Liver (tissue), 9 donors: ENCODE results near the gene CAMP. TPM values are rescaled to one million over a fixed set of nuclear protein-coding genes. Genes with fewer than 3 reads are reported as not detected.

Source experiments
- DNase-seq: peaks from one replicate; pipeline ENCODE4 v3.0.0-alpha.2; 2017; ENCODE audit warnings: low spot score
- H3K27ac ChIP-seq, 2 donors: one replicate each; pipeline ENCODE4 v1.7.0; 2013; ENCODE audit warnings: inconsistent platforms in 2 of 2, low read length in 2 of 2, control low read depth in 1 of 2, low read depth in 1 of 2, mild to moderate bottlenecking in 1 of 2
- H3K27me3 ChIP-seq, 4 donors: one replicate each; pipeline versions ENCODE4 v1.6.1 to v1.7.0; 2013; ENCODE audit warnings: low read length in 3 of 4, inconsistent platforms in 1 of 4, mild to moderate bottlenecking in 1 of 4, moderate library complexity in 1 of 4; ENCODE audit not compliant: control insufficient read depth in 4 of 4, insufficient read depth in 4 of 4
- H3K36me3 ChIP-seq, 4 donors: one replicate each; pipeline versions ENCODE4 v1.6.1 to v1.7.0; 2013; ENCODE audit warnings: low read length in 3 of 4, mild to moderate bottlenecking in 3 of 4, low read depth in 1 of 4, moderate library complexity in 1 of 4; ENCODE audit not compliant: control insufficient read depth in 4 of 4, insufficient read depth in 3 of 4
- H3K4me1 ChIP-seq, 4 donors: one replicate each; pipeline versions ENCODE4 v1.6.1 to v1.7.0; 2013; ENCODE audit warnings: low read length in 3 of 4, mild to moderate bottlenecking in 3 of 4, moderate library complexity in 1 of 4; ENCODE audit not compliant: control insufficient read depth in 4 of 4, insufficient read depth in 4 of 4
- H3K4me3 ChIP-seq, 3 donors: one replicate each; pipeline versions ENCODE4 v1.6.1 to v1.7.0; 2013; ENCODE audit warnings: low read length in 3 of 3, control low read depth in 1 of 3, low read depth in 1 of 3, mild to moderate bottlenecking in 1 of 3
- H3K9ac ChIP-seq, 2 donors: one replicate each; pipeline ENCODE4 v1.7.0; 2013; ENCODE audit warnings: low read length in 2 of 2, mild to moderate bottlenecking in 2 of 2, moderate library complexity in 2 of 2, control low read depth in 1 of 2, low read depth in 1 of 2
- H3K9me3 ChIP-seq, 4 donors: one replicate each; pipeline versions ENCODE4 v1.6.1 to v1.7.0; 2013; ENCODE audit warnings: low read length in 3 of 4; ENCODE audit not compliant: control insufficient read depth in 4 of 4
- ATF3 ChIP-seq: IDR thresholded peaks from 2 replicates; pipeline ENCODE4 v1.6.1; 2016; ENCODE audit warnings: antibody characterized with exemption
- CTCF ChIP-seq: fragments of 150-350 bp; IDR thresholded peaks from 2 replicates; pipeline ENCODE4 v1.5.1; 2017; ENCODE audit warnings: improper control_type of control experiment, low read depth, low read length; ENCODE audit not compliant: missing input control
- EGR1 ChIP-seq, 2 donors: IDR thresholded peaks; 2 replicates each; pipeline ENCODE4 v1.6.1; 2016 to 2018; ENCODE audit warnings: antibody characterized with exemption in 2 of 2, low read depth in 2 of 2
- FOXA1 ChIP-seq: IDR thresholded peaks from 2 replicates; pipeline ENCODE4 v1.6.1; 2016; ENCODE audit warnings: antibody characterized with exemption
- FOXA2 ChIP-seq: IDR thresholded peaks from 2 replicates; pipeline ENCODE4 v1.6.1; 2016; ENCODE audit warnings: antibody characterized with exemption
- GABPA ChIP-seq, 2 donors: IDR thresholded peaks in 1 of 2; conservative IDR thresholded peaks in 1 of 2; 2 replicates each; pipeline ENCODE4 v1.6.1; 2016; ENCODE audit warnings: antibody characterized with exemption in 2 of 2, mild to moderate bottlenecking in 1 of 2, moderate library complexity in 1 of 2
- HNF4A ChIP-seq, 2 donors: conservative IDR thresholded peaks; 2 replicates each; pipeline ENCODE4 v1.6.1; 2016; ENCODE audit warnings: antibody characterized with exemption in 2 of 2, mild to moderate bottlenecking in 2 of 2
- HNF4G ChIP-seq: IDR thresholded peaks from 2 replicates; pipeline ENCODE4 v1.6.1; 2016; ENCODE audit warnings: antibody characterized with exemption
- JUND ChIP-seq, 2 donors: IDR thresholded peaks; 2 replicates each; pipeline ENCODE4 v1.6.1; 2016; ENCODE audit warnings: antibody characterized with exemption in 2 of 2
- MAX ChIP-seq: IDR thresholded peaks from 2 replicates; pipeline ENCODE4 v1.6.1; 2016; ENCODE audit warnings: antibody characterized with exemption
- NR2F2 ChIP-seq: IDR thresholded peaks from 2 replicates; pipeline ENCODE4 v1.6.1; 2016; ENCODE audit warnings: antibody characterized with exemption
- RAD21 ChIP-seq, 2 donors: IDR thresholded peaks; 2 replicates each; pipeline ENCODE4 v1.6.1; 2016; ENCODE audit warnings: antibody characterized with exemption in 2 of 2, mild to moderate bottlenecking in 2 of 2
- REST ChIP-seq: IDR thresholded peaks from 2 replicates; pipeline ENCODE4 v1.6.1; 2016; ENCODE audit warnings: antibody characterized with exemption, mild to moderate bottlenecking
- RXRA ChIP-seq, 2 donors: IDR thresholded peaks; 2 replicates each; pipeline ENCODE4 v1.6.1; 2017 to 2018; ENCODE audit warnings: antibody characterized with exemption in 2 of 2, mild to moderate bottlenecking in 1 of 2
- SP1 ChIP-seq: IDR thresholded peaks from 2 replicates; pipeline ENCODE4 v1.6.1; 2018; ENCODE audit warnings: antibody characterized with exemption, mild to moderate bottlenecking
- TAF1 ChIP-seq: conservative IDR thresholded peaks from 2 replicates; pipeline ENCODE4 v1.6.1; 2016; ENCODE audit warnings: antibody characterized with exemption, mild to moderate bottlenecking
- YY1 ChIP-seq: IDR thresholded peaks from 2 replicates; pipeline ENCODE4 v1.6.1; 2016; ENCODE audit warnings: antibody characterized with exemption, mild to moderate bottlenecking
- ZBTB33 ChIP-seq: IDR thresholded peaks from 2 replicates; pipeline ENCODE4 v1.6.1; 2016; ENCODE audit warnings: antibody characterized with exemption
- WGBS: extraction: QIAGEN DNeasy Blood & Tissue Kit; methylation state at CpG from one replicate; pipeline ENCODE4 v1.1.7; 2013; 5-methylcytosine and 5-hydroxymethylcytosine counted together
- polyA plus RNA-seq, 2 donors: library from polyadenylated mRNA; stranded (reverse) in 1 of 2; unstranded in 1 of 2; fragments of 200-250 nt in 1 of 2; fragments of >200 nt in 1 of 2; fragmentation: Nextera tagmentation in 1 of 2; extraction: Ambion mirVana in 1 of 2; gene quantifications; one replicate each; pipeline versions ENCODE4 v1.2.1 to v1.2.3, GENCODE V29; 2013 to 2015
- total RNA-seq, 2 donors: library from RNA; depleted of rRNA; stranded (reverse); fragments of >200 nt; gene quantifications; one replicate each; pipeline ENCODE4 v1.2.3, GENCODE V29; 2014
- donor health status: healthy.
- donor health status: healthy.
- donor health status: healthy.
- donor health status: healthy.
- donor health status: healthy.

CAMP gene
- total and polyA plus RNA-seq, 4 donors, result 0.25 to 3.2 (median 0.62) TPM; not detected in 1

- H3K27me3 ChIP-seq, result no peaks in the 10 kb centered on the region
- TF ChIP-seq MAX (no peak), GABPA (IDR thresholded peaks at IDR 0.05 in 1 of 2, conservative IDR thresholded peaks at IDR 0.05 in 1 of 2) (no peak), CTCF (no peak), YY1 (no peak), REST (no peak), TAF1 (no peak), ZBTB33 (no peak), ATF3 (no peak), RAD21 (IDR thresholded peaks at IDR 0.05) (no peak), SP1 (no peak), FOXA1 (no peak), NR2F2 (no peak), JUND (IDR thresholded peaks at IDR 0.05) (no peak), HNF4G (no peak), HNF4A (conservative IDR thresholded peaks at IDR 0.05) (no peak), EGR1 (IDR thresholded peaks at IDR 0.05; ENCODE audit: low read depth in 2 of 2) (no peak), RXRA (IDR thresholded peaks at IDR 0.05) (no peak), FOXA2 (no peak)
- no peaks in the 10 kb centered on the region for H3K36me3 ChIP-seq
- no peak overlapping the region for H3K4me3 ChIP-seq
- no peak overlapping the region for H3K27ac ChIP-seq
- WGBS, result 91% methylated on average over 6 of the region's 6 CpGs
- DNase-seq, result no peak
- H3K9me3 ChIP-seq, result no peaks in the 10 kb centered on the region
- no peak overlapping the region for H3K9ac ChIP-seq
- H3K4me1 ChIP-seq, result peaks cover 0 to 14% (median 8%) of the 10 kb centered on the region in 4 donors
Measured at GRCh38 chr3:48189321-48189720, 34.0 kb upstream of the CAMP start.
